Ramos (cell line): ENCODE data around the gene CD200R1L.

Source experiments
- in situ Hi-C: fragments of 300-500 bp; cut with MboI; formaldehyde crosslinking; loops from one replicate; pipeline ENCODE4 v1.14.3; 2022; ENCODE audit warnings: low sequenced_read_pairs; ENCODE audit not compliant: unreplicated experiment

The CD200R1L gene

DNA sequence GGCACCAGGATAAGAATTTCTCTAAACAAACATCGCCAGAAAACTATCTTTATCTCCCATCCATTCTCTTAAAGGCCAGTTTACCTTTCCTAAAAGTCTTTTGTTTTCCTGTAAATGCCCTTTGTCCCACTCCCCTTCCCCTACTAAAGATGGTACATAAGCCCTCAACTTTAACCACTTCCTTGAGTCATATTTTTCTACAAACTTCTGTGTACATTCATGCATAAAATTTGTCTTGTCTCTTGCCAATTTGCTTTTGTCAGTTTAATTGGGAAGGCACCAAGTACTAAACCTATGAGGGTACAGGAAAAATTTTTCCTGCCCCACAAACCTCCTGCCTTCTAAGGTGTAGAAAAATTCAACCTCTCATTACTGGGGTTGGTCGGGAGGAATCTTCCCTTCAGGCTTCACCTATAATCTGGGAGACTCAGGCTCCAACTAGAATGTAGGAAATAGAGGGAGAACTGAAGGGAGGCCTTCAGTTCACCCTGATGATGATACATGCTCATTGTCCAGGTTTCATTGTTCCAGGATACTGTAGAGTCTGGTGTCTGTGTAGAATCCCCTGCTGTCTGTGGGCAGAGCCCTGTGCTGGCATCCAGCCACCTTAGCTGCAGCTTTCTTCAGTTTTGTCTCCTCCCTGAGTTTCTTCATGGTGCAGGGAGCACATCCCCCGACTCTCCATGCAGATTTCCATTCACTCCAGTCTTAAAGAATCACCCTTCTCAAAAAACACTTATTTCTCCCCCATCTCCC lies 53.2 kb downstream of the CD200R1L start:
- in situ Hi-C loops, result no loop called here

DNA sequence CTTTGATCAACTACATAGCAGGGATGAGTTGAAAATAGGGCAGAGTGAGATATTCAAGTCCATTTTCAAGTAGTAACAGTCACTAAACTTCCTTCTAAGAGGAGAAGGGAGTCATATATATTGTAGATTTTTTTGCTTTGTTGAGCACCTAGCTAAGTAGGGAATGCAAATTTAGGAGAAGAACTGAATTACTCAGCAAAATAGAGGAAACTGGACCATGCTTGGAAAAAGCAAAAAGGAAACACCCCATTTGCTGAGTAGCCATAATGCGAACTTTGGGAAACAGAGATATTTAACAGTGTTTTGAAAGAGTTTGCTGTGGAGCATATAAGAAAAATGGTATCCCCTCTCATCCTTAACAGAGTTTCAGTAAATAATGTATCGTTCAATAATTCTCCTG lies 54.9 kb downstream of the CD200R1L start:
- in situ Hi-C loops, result no loop called here

DNA sequence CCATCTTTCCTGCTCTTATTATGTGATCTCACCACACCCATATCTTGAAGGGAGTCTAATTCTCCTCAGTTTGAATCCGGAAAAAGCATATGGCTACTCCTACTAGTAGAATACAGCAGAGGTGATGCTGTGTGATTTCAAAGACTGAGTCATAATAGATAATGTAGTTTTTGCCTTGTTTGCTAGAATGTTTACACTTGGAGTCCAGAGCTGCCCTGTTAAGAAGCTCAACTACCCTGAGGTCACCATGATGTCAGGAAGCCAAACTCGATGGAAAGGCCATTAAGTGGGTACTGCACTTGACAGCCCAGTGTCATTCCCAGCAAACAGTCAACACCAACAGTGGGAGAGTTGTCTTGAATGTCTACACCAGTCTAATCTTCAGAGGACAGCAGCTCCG lies 56.9 kb downstream of the CD200R1L start:
- in situ Hi-C loops, result no loop called here

DNA sequence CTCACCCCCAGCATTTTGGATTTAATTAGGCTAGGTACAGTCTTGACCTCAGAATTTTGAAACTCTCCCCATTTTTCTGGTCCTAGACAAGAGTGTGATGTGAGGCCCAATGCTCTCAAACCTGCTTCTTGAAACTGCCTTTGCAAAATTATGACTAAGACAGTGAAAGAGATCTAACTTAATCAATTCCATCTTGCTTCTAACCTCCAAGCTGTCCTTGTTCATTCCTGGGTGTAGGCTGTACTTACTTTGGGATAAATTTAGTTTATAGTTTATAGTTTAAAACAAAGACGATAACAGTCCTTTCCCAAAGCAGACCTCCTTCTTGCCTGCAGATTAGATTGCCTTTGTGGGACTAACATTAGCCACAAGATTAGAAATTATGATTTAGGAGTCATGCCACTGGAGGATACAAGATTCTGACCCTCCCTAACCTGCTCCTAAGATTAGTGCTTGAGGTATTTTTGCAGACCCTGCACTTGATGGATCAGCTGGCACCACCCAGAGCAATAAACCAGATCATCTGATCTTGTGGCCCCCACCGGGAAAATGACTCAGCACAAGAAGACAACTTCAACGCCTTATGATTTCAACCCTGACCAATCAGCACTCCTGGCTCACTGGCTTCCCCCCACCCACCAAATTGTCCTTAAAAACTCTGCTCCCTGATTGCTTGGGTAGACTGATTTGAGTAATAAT lies 59.6 kb downstream of the CD200R1L start:
- in situ Hi-C loops, result no loop called here

DNA sequence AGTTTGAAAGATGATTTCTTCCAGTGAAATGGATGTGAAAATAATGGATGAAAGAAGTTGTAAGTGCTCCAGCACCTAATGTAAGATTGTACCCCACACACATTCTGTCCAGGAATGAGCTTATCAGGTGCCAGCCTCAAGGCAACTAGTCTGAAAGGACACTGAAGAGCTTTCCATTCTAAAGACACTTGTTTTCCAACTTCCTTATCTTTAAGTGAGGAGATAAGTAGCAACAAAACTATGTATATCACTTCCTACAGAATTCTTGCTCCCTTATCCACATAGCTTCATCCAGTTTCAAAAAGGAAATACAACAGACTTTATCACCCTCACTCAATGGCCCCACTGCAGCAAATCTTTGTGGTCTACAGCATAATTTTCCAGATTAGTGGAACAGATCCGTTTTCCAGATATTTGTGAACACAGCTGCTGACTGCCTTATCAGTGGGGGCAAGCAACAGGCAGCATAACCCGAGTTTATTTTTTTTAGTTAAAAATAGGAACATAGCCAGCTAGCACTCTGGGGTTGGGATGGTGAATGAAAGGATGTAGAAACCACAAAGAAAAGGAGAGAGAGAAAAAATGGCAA lies 60.6 kb downstream of the CD200R1L start:
- in situ Hi-C loops, result no loop called here

DNA sequence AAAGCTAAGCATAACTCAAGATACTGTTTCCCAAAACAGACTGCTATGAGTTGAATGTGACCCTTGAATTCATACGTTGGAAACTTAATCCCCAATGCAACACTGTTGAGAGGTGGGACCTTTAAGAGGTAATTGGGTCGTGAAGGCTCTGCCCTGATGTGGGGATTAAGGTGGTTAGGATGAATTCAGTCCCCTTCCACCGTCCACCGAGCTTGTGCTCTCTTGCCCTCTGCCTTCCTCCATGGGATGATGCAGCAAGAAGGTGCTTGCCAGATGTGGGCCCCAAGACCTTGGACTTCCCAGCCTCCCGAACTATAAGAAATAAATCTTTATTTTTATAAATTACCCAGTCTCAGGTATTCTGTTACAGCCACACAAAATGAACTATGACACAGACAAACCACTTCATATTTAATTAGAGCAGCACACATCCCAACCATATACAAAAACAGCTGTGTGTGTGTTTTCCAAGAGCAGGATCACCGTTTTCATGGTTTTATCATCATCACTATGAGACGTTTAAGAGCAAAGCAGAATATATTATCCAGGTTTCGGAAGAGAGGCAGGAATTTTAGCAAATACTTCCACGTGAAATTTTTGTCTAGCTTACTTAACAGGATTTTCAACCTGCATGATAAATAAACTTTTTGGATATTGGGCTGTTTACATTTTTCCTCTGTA lies 61.2 kb downstream of the CD200R1L start:
- in situ Hi-C loops, result no loop called here

DNA sequence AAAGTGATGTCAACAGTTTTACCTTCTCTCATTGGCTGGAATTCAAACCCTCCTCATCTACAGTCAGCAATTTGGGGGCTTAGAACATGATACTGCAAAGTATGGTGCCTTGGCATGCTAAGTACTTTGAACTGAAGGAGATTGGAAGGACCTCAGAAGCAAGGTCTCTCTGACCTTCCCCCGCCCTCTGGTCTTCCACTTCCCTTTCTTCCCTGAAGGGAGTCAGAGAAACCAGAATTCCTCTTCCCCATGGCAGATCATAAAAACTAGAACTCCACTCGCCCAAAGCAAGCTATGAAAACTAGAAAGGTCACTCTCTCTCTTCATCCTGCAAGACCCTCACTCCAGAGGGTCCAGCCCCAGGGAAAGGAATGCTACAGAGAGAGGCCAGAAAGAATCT lies 64.2 kb downstream of the CD200R1L start:
- in situ Hi-C loops, result no loop called here

DNA sequence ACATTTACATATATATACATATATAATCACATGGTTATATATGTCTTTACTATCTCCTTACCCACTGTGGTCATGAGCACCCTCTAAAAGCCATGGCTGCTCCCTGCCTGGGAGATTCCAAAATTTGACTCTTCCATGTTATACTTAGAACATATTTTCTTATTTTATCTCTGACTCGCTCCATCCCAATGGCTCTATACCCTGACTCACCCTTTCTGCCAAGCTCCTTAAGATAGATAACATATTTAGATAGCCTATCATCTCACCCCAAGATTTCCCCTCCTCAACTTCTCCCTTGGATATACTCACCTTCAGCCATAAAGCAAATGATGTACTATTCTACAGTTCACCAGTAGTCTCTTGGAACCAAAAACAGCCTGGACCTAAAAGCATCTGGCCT lies 65.1 kb downstream of the CD200R1L start:
- in situ Hi-C loops, result no loop called here

DNA sequence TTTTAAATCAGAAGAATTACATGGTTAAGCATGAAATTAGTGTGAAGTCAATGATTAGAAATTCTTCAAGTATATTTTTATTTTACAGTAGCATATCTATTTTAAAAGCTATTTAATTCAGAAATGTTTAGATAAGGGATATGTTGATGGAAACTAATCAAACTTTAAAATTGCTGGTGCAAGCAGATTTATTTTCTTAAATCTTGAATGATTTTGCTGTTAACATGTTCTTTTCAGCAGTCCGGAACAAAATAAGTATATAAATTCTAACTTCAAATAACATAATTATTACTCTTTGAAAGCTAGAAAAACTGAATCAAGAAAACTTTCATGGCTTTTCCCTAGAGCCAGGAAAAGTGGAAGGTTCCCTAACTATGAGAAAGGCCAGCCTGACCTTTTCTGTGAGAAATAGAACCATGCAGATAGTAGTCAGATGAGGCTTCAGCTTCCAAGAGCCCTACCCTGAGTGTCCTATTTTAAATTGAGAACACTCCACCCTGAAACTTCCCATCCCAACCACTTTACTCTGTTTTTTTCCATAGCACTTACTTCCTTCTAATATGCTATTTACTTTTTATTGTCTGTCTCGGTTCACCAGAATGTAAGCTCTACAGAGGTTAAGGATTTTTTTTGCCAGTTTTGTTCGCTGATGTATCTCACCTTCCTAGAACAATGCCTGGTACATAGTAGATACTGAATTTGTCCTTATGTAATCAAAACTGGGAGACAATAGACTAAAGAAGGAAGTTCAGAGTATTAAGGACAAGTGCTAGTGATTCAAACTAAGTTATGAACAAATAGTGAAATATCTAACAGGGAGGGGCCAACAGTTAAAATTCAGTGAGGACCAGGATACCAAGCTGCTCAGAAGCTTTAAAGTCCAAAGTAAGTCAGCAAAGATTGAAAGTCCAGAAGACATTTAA lies 66.8 kb downstream of the CD200R1L start:
- in situ Hi-C loops, result no loop called here

DNA sequence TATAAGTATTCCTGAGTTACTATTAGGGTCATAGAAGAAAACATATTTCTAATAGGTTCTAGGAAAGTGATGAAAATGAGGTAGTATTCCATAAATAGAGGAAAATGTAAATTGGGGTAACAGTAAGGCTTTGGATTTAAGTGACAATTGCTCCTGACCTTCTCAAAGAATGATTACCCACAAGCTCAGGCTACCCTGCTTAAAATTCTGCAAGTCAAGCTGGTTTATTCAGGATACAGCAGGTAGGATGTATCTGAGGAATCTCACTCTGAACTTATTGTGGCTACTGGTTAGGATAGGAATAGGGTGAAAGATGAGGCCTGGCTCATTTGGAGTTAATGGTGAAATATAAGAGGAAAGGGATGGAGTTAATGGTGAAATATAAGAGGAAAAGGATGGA lies 67.7 kb downstream of the CD200R1L start:
- in situ Hi-C loops, result no loop called here

DNA sequence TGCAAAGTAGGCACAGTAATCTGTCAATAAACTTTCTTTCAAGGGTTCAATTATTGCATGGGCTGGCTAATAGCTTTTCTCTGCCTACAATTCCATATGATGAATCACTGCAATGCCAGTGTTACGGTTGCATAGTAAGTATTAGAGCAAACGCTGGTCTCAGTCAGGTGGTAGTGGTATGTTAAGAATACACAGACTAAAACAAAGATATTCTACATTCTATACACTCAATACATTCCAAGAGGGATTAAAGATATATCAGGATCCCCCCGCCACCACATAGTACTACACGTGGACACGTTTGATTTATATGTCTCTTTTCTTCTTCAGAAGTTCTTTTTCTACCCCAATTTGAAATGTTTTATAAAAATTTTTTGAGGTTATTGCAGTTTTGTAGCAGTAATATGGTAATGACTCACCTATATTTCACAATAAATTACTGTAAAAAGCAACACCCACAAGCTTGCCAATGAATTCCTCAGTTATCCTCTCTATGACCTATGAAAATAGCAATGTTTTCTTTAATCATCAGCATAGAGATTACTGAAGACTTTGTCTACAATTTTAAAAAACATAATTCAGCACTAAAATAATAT lies 68.2 kb downstream of the CD200R1L start:
- in situ Hi-C loops, result no loop called here

DNA sequence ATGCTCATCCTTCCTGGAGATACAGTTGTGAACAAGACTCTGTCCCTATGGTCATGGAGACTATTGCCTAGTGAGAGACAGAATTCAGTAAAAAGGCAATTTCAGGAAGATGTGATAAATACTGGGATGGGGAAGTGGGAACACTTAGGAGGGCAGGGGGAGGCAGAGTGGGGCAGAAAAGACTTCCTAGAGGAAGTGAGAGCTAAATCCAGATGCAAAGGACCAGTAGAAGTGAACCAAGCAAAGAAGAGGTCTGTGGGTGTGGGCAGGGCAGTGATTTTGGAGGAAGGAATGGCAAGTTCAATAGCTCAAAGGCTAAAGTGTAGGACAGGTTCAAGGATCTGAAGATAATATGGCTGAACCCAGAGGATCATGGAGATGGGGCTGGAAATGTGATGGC lies 68.9 kb downstream of the CD200R1L start:
- in situ Hi-C loops, result no loop called here

DNA sequence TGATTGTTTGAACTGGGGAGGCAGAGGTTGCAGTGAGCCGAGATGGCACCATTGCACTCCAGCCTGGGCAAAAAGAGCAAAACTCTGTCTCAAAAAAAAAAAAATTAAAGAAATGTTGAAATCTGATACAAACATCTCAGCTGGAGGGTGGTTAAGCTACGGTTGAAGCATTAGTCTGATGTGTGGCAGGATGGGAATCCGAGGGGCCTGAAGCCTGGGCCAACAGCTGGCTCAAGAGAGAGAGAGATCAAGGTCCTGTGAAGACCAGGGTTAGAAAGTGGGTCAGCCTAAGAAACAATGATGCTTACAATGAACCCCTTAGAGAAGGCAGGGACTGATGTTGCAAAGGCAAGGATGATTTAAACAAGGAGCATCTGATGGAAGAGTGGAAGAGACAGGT lies 69.8 kb downstream of the CD200R1L start:
- in situ Hi-C loops, result no loop called here

DNA sequence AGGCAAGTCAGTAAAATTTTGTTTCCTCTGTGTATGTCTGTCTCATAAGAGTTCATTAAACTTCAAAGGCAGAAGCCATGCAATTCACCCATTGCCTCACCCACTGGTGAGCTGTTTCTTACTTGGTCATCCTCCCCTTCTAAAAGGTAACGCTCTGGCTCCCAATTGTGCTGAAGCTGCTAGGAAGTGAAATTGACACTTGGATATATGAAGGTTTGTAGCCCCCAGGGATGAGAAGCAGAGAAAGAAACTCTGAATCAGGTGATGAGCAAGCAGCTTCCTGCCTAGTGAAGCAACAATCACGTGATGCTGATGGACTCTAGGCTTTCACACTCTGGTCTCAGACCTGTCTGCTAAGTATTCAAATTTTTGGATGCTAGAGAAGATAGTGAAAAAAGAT lies 70.7 kb downstream of the CD200R1L start:
- in situ Hi-C loops, result no loop called here

DNA sequence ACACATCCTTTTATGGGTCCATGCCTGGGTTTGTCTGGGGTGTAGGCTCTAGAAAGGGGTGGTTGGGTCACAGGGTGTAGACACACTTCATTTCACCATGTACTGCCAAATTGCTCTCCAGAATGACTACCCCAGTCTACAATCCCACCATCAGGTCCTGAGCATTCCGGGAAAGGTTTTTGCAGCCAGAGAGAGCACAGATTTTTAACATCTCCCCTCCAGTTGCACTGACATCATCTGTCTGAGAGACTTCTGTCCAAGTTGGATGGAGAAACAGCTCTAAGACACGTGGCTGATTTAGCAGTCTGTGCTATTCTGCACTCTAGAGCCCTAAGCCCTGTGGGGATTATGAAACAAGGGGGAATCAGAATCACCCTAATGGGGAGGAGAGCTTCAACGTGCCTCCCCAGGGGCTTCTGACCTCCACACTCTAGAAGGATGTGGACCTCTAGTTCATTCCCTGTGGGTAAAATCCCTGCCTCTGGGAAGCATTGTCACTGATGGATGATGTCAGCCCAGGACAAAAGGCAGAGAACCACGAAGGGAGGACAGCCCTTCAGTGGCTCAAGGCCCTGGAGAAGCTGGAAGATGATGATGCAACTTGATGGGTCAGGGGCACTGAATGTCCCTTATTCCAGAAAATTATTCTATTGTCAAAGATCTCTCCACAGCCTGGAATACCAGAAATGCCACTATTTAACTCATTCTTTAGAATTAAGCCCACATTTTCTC lies 71.5 kb downstream of the CD200R1L start:
- in situ Hi-C loops, result no loop called here

DNA sequence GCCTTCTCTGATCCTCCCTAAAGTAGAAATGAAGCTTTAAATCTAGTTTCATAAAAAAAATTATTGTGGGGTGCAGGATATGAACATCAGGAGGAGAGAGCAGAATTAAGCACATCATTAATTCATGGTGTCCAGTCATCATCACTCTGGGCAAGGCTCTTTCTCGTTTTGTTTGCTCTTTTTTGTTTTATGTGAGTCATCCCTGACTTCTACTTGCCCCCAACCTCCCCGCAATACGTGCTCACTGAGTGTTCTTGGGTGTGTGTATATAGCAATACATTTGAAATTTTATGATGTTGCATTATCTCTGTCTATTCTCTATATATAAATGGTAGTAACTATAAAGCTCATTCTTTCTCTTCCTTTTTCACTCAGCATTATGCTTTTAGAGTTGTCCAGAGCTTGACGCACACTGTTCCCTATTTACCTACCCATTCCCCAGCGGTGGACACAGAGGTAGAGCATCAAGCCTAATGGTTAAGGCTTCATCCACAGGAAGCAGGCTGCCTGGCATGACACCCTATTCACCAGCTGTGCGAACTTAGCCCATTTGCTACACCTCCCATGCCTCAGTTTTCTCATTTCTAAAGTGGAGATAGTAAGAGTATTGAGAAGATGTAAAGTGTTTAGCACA lies 72.3 kb downstream of the CD200R1L start:
- in situ Hi-C loops, result no loop called here

DNA sequence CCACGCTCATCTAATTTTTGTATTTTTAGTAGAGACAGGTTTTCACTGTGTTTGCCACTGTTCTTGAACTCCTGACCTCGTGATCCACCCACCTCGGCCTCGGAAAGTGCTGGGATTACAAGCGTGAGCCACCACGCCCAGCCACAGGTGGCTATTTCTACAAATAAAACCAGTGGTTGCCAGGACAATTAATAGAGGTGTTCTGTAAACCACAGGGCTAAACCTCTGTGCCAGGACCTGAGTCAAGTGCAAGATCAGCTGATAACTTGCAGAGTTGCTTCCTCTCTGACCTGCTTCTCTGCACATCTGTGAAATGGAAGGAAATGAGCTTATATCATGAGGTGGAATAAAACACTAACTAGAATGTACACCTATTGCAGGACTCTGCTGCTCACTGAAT lies 72.8 kb downstream of the CD200R1L start:
- in situ Hi-C loops, result no loop called here

DNA sequence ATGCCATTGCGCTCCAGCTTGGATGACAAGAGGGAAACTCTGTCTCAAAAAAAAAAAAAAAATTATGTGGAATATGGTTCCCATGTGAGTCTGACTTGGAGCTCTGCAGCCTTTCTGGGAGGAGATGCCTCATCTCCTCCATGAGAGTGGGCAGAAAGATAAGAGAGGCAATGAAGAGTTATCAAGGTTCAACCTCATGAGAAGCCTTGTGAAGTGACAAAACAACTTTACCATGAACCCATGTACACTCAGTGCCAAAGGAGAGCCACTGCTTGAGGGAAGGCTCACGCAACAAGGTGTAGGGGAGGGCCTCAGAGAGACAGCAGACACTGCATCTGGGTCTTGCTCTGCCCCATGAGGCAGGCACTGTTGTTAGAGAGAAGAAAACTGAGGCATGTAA lies 75.7 kb downstream of the CD200R1L start:
- in situ Hi-C loops, result no loop called here
